ENCODE results near the gene ATP2B3.
A peak's percentile ranks its signal among the peaks of the same experiment; 100 is the strongest.

DNA sequence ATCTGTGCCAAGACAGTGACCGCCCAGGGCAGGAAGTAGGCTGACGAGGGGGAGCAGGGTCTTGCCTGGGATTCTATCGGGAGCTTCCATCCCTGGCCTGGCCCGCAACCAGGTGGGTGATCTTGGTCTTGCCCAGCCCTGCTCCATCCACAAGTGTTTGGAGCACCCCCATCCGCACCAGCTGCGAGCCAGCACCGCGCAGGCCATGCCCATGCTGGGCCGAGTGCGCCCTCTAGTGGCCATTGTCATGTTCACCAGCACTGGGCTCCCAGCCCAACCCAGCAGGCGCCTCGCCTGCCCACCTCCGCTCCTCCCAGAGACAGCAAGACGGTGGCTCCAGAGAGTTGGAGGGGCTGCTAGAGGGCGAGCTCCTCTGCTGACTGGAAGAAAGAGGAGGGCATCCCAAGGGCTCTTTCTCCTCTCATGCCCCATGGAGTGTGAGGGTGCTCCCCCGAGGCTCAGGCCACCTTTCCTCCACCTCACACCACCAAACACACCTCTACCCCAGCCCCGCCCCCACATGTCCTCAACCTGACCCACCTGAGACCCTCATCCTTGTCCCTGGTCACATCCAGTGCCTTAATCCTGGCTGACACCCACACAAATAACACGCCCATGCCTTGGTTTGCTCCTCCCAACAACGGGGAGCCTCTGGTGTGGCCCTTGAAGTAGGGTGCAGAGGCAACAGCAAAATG is 9.8 kb upstream of the ATP2B3 start:
- TF ChIP-seq, protein P1, sequence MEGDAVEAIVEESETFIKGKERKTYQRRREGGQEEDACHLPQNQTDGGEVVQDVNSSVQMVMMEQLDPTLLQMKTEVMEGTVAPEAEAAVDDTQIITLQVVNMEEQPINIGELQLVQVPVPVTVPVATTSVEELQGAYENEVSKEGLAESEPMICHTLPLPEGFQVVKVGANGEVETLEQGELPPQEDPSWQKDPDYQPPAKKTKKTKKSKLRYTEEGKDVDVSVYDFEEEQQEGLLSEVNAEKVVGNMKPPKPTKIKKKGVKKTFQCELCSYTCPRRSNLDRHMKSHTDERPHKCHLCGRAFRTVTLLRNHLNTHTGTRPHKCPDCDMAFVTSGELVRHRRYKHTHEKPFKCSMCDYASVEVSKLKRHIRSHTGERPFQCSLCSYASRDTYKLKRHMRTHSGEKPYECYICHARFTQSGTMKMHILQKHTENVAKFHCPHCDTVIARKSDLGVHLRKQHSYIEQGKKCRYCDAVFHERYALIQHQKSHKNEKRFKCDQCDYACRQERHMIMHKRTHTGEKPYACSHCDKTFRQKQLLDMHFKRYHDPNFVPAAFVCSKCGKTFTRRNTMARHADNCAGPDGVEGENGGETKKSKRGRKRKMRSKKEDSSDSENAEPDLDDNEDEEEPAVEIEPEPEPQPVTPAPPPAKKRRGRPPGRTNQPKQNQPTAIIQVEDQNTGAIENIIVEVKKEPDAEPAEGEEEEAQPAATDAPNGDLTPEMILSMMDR (IDR thresholded peaks at IDR 0.05), result peak; percentile 63 to 85 (median 78)
- no peak for TF ChIP-seq POLR2A (IDR thresholded peaks at IDR 0.05)
